Liver (tissue), 9 donors: ENCODE measurements around the gene RET. TPM values are rescaled to one million over a fixed set of nuclear protein-coding genes. Genes with fewer than 3 reads are reported as not detected.

Source experiments
- DNase-seq: peaks from one replicate; pipeline ENCODE4 v3.0.0-alpha.2; 2017; ENCODE audit warnings: low spot score
- H3K27ac ChIP-seq, 2 donors: one replicate each; pipeline ENCODE4 v1.7.0; 2013; ENCODE audit warnings: inconsistent platforms in 2 of 2, low read length in 2 of 2, control low read depth in 1 of 2, low read depth in 1 of 2, mild to moderate bottlenecking in 1 of 2
- H3K27me3 ChIP-seq, 4 donors: one replicate each; pipeline versions ENCODE4 v1.6.1 to v1.7.0; 2013; ENCODE audit warnings: low read length in 3 of 4, inconsistent platforms in 1 of 4, mild to moderate bottlenecking in 1 of 4, moderate library complexity in 1 of 4; ENCODE audit not compliant: control insufficient read depth in 4 of 4, insufficient read depth in 4 of 4
- H3K36me3 ChIP-seq, 4 donors: one replicate each; pipeline versions ENCODE4 v1.6.1 to v1.7.0; 2013; ENCODE audit warnings: low read length in 3 of 4, mild to moderate bottlenecking in 3 of 4, low read depth in 1 of 4, moderate library complexity in 1 of 4; ENCODE audit not compliant: control insufficient read depth in 4 of 4, insufficient read depth in 3 of 4
- H3K4me1 ChIP-seq, 4 donors: one replicate each; pipeline versions ENCODE4 v1.6.1 to v1.7.0; 2013; ENCODE audit warnings: low read length in 3 of 4, mild to moderate bottlenecking in 3 of 4, moderate library complexity in 1 of 4; ENCODE audit not compliant: control insufficient read depth in 4 of 4, insufficient read depth in 4 of 4
- H3K4me3 ChIP-seq, 3 donors: one replicate each; pipeline versions ENCODE4 v1.6.1 to v1.7.0; 2013; ENCODE audit warnings: low read length in 3 of 3, control low read depth in 1 of 3, low read depth in 1 of 3, mild to moderate bottlenecking in 1 of 3
- H3K9ac ChIP-seq, 2 donors: one replicate each; pipeline ENCODE4 v1.7.0; 2013; ENCODE audit warnings: low read length in 2 of 2, mild to moderate bottlenecking in 2 of 2, moderate library complexity in 2 of 2, control low read depth in 1 of 2, low read depth in 1 of 2
- H3K9me3 ChIP-seq, 4 donors: one replicate each; pipeline versions ENCODE4 v1.6.1 to v1.7.0; 2013; ENCODE audit warnings: low read length in 3 of 4; ENCODE audit not compliant: control insufficient read depth in 4 of 4
- EGR1 ChIP-seq, 2 donors: IDR thresholded peaks; 2 replicates each; pipeline ENCODE4 v1.6.1; 2016 to 2018; ENCODE audit warnings: antibody characterized with exemption in 2 of 2, low read depth in 2 of 2
- FOXA1 ChIP-seq: IDR thresholded peaks from 2 replicates; pipeline ENCODE4 v1.6.1; 2016; ENCODE audit warnings: antibody characterized with exemption
- GABPA ChIP-seq, 2 donors: IDR thresholded peaks in 1 of 2; conservative IDR thresholded peaks in 1 of 2; 2 replicates each; pipeline ENCODE4 v1.6.1; 2016; ENCODE audit warnings: antibody characterized with exemption in 2 of 2, mild to moderate bottlenecking in 1 of 2, moderate library complexity in 1 of 2
- HNF4A ChIP-seq, 2 donors: conservative IDR thresholded peaks; 2 replicates each; pipeline ENCODE4 v1.6.1; 2016; ENCODE audit warnings: antibody characterized with exemption in 2 of 2, mild to moderate bottlenecking in 2 of 2
- HNF4G ChIP-seq: IDR thresholded peaks from 2 replicates; pipeline ENCODE4 v1.6.1; 2016; ENCODE audit warnings: antibody characterized with exemption
- NR2F2 ChIP-seq: IDR thresholded peaks from 2 replicates; pipeline ENCODE4 v1.6.1; 2016; ENCODE audit warnings: antibody characterized with exemption
- RXRA ChIP-seq, 2 donors: IDR thresholded peaks; 2 replicates each; pipeline ENCODE4 v1.6.1; 2017 to 2018; ENCODE audit warnings: antibody characterized with exemption in 2 of 2, mild to moderate bottlenecking in 1 of 2
- WGBS: extraction: QIAGEN DNeasy Blood & Tissue Kit; methylation state at CpG from one replicate; pipeline ENCODE4 v1.1.7; 2013; 5-methylcytosine and 5-hydroxymethylcytosine counted together
- polyA plus RNA-seq, 2 donors: library from polyadenylated mRNA; stranded (reverse) in 1 of 2; unstranded in 1 of 2; fragments of 200-250 nt in 1 of 2; fragments of >200 nt in 1 of 2; fragmentation: Nextera tagmentation in 1 of 2; extraction: Ambion mirVana in 1 of 2; gene quantifications; one replicate each; pipeline versions ENCODE4 v1.2.1 to v1.2.3, GENCODE V29; 2013 to 2015
- total RNA-seq, 2 donors: library from RNA; depleted of rRNA; stranded (reverse); fragments of >200 nt; gene quantifications; one replicate each; pipeline ENCODE4 v1.2.3, GENCODE V29; 2014
- TF ChIP-seq, protein P1 (sequence below): IDR thresholded peaks from 2 replicates; pipeline ENCODE4 v1.6.1; 2016; ENCODE audit warnings: antibody characterized with exemption
- TF ChIP-seq, protein P2 (sequence below): fragments of 150-350 bp; IDR thresholded peaks from 2 replicates; pipeline ENCODE4 v1.5.1; 2017; ENCODE audit warnings: improper control_type of control experiment, low read depth, low read length; ENCODE audit not compliant: missing input control
- TF ChIP-seq, protein P3 (sequence below): IDR thresholded peaks from 2 replicates; pipeline ENCODE4 v1.6.1; 2016; ENCODE audit warnings: antibody characterized with exemption
- TF ChIP-seq, protein P4 (sequence below): IDR thresholded peaks from 2 replicates; pipeline ENCODE4 v1.6.1; 2016; ENCODE audit warnings: antibody characterized with exemption, mild to moderate bottlenecking
- donor health status: healthy.
- donor health status: healthy.
- donor health status: healthy.
- donor health status: healthy.
- donor health status: healthy.

RET gene
- total and polyA plus RNA-seq, 4 donors: 0.09 to 2.5 (median 0.33) TPM; not detected in 1

DNA sequence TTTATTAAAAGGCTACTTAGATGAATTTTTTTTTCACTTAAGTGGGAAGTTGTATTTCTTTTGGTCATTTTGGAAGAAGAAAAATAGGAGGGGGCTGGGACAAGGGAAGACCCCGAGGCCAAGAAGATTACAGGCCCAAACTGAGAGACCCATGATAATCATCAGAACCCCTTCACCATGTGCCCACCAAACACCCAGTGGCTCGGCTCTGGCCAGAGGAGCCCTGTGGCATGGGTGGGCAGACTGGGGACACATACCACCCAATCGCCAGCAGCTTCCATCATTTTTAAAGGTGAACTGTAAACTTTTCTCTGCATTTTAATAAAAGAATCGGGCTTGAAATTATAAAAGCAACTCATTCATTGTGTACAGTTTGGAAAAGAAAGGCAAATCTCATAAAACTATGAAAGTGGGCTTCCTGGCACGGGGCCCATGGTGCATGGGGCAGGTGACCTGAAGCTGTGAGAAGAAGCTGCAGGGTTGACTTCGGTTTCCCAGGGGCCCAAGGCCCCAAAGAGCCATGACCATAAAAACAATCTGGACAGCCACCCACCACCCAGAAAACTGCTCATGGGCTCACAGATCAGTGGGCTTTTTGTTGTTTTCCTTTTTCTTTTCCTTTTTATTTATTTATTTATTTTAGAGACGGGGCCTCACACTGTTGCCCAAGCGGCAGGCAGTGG, 29.4 kb upstream of the RET start:
- no peak overlapping the region for H3K9ac ChIP-seq
- H3K9me3 ChIP-seq: no peaks in the 10 kb centered on the region
- H3K36me3 ChIP-seq: no peaks in the 10 kb centered on the region
- H3K4me1 ChIP-seq: no peaks in the 10 kb centered on the region
- TF ChIP-seq, protein P1, sequence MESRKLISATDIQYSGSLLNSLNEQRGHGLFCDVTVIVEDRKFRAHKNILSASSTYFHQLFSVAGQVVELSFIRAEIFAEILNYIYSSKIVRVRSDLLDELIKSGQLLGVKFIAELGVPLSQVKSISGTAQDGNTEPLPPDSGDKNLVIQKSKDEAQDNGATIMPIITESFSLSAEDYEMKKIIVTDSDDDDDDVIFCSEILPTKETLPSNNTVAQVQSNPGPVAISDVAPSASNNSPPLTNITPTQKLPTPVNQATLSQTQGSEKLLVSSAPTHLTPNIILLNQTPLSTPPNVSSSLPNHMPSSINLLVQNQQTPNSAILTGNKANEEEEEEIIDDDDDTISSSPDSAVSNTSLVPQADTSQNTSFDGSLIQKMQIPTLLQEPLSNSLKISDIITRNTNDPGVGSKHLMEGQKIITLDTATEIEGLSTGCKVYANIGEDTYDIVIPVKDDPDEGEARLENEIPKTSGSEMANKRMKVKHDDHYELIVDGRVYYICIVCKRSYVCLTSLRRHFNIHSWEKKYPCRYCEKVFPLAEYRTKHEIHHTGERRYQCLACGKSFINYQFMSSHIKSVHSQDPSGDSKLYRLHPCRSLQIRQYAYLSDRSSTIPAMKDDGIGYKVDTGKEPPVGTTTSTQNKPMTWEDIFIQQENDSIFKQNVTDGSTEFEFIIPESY: no peak
- TF ChIP-seq EGR1 (IDR thresholded peaks at IDR 0.05; ENCODE audit: low read depth in 2 of 2) (no peak), HNF4G (no peak), NR2F2 (no peak), GABPA (IDR thresholded peaks at IDR 0.05 in 1 of 2, conservative IDR thresholded peaks at IDR 0.05 in 1 of 2) (no peak), RXRA (IDR thresholded peaks at IDR 0.05) (no peak)
- TF ChIP-seq, protein P2, sequence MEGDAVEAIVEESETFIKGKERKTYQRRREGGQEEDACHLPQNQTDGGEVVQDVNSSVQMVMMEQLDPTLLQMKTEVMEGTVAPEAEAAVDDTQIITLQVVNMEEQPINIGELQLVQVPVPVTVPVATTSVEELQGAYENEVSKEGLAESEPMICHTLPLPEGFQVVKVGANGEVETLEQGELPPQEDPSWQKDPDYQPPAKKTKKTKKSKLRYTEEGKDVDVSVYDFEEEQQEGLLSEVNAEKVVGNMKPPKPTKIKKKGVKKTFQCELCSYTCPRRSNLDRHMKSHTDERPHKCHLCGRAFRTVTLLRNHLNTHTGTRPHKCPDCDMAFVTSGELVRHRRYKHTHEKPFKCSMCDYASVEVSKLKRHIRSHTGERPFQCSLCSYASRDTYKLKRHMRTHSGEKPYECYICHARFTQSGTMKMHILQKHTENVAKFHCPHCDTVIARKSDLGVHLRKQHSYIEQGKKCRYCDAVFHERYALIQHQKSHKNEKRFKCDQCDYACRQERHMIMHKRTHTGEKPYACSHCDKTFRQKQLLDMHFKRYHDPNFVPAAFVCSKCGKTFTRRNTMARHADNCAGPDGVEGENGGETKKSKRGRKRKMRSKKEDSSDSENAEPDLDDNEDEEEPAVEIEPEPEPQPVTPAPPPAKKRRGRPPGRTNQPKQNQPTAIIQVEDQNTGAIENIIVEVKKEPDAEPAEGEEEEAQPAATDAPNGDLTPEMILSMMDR: no peak
- no peak overlapping the region for H3K4me3 ChIP-seq
- WGBS: 73% methylated on average over 8 of the region's 8 CpGs
- DNase-seq: no peak
- H3K27ac ChIP-seq: no peak overlapping the region
- H3K27me3 ChIP-seq: no peaks in the 10 kb centered on the region

DNA sequence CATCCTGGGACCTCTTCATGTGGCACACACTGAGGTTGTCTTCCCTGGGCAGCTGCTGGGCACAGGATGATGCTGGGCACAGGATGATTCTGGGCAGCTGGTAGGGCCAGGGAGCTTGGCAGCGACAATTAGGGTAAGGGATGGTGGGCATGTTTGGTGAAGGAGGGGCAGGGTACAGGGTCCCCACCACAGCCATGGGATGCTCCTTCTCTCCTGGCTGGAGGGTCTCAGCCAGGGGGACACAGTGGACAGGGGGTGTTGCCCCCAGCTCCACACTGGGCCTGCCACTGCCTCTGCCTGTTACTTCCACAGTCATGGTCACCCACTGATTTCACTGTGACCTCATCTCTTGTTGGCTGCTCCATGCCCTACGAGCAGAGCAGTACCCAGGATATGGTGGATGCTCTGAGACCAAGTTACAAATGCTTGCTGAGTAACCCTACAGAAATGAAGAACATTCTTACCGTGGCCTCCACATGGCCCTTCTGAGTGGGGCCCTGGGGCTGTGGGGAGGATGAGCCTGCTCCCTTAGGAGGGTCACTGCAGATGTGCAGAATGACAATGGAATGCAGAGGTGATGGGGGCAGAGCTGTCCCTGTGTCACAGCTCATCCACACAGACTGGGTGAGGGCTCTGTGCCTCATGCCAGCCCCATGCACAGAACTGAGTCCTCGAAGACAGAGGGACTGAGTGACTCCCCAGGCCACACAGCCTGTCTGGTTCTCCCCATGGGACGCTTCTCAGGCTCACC, 28.4 kb upstream of the RET start:
- no peak for DNase-seq
- Histone ChIP-seq H3K9me3 (no peaks in the 10 kb centered on the region), H3K36me3 (no peaks in the 10 kb centered on the region), H3K9ac (no peak overlapping the region), H3K4me1 (peaks cover 0 to 4% (median under 1%) of the 10 kb centered on the region in 4 donors), H3K4me3 (no peak overlapping the region), H3K27me3 (no peaks in the 10 kb centered on the region), H3K27ac (no peak overlapping the region)
- 82% methylated on average over 5 of the region's 5 CpGs for whole genome bisulfite sequencing
- TF ChIP-seq HNF4A (conservative IDR thresholded peaks at IDR 0.05) (no peak), GABPA (IDR thresholded peaks at IDR 0.05 in 1 of 2, conservative IDR thresholded peaks at IDR 0.05 in 1 of 2) (no peak), EGR1 (IDR thresholded peaks at IDR 0.05; ENCODE audit: low read depth in 2 of 2) (no peak), HNF4G (no peak), RXRA (IDR thresholded peaks at IDR 0.05) (no peak), FOXA1 (no peak)
- TF ChIP-seq, protein P3, sequence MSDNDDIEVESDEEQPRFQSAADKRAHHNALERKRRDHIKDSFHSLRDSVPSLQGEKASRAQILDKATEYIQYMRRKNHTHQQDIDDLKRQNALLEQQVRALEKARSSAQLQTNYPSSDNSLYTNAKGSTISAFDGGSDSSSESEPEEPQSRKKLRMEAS: no peak
- TF ChIP-seq, protein P4, sequence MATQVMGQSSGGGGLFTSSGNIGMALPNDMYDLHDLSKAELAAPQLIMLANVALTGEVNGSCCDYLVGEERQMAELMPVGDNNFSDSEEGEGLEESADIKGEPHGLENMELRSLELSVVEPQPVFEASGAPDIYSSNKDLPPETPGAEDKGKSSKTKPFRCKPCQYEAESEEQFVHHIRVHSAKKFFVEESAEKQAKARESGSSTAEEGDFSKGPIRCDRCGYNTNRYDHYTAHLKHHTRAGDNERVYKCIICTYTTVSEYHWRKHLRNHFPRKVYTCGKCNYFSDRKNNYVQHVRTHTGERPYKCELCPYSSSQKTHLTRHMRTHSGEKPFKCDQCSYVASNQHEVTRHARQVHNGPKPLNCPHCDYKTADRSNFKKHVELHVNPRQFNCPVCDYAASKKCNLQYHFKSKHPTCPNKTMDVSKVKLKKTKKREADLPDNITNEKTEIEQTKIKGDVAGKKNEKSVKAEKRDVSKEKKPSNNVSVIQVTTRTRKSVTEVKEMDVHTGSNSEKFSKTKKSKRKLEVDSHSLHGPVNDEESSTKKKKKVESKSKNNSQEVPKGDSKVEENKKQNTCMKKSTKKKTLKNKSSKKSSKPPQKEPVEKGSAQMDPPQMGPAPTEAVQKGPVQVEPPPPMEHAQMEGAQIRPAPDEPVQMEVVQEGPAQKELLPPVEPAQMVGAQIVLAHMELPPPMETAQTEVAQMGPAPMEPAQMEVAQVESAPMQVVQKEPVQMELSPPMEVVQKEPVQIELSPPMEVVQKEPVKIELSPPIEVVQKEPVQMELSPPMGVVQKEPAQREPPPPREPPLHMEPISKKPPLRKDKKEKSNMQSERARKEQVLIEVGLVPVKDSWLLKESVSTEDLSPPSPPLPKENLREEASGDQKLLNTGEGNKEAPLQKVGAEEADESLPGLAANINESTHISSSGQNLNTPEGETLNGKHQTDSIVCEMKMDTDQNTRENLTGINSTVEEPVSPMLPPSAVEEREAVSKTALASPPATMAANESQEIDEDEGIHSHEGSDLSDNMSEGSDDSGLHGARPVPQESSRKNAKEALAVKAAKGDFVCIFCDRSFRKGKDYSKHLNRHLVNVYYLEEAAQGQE: no peak
- TF ChIP-seq, protein P2: no peak
